Measurements from ENCODE around the gene FALEC. TPM values are rescaled to one million over a fixed set of nuclear protein-coding genes. Genes with fewer than 3 reads are reported as not detected.
A peak's percentile ranks its signal among the peaks of the same experiment; 100 is the strongest.

Gene FALEC
- total and polyA plus RNA-seq, 9 of the 15 experiments (the other 6 are each of a cell fraction or from before 2014, with no cell fraction given): 0.15 to 1.8 (median 0.53) TPM; not detected in 5

GRCh38 chr1:150515328-150516049 lies at the start of gene FALEC (continued):
- TF ChIP-seq RREB1 (CRISPR knock-in tag; IDR thresholded peaks at IDR 0.05) (no peak), ZFP36 (IDR thresholded peaks at IDR 0.05; ENCODE audit: low read depth, low read length, partially characterized antibody) (no peak), FOXK1 (CRISPR knock-in tag; IDR thresholded peaks at IDR 0.05; ENCODE audit: borderline replicate concordance) (no peak), PATZ1 (CRISPR knock-in tag; IDR thresholded peaks at IDR 0.05; ENCODE audit: borderline replicate concordance) (no peak), HDAC8 (tag; IDR thresholded peaks at IDR 0.05) (0 out of 2 replicates have a peak, but pooled peaks have one; percentile 44), STAT5A (IDR thresholded peaks at IDR 0.05; ENCODE audit: borderline replicate concordance, low read length) (no peak), EGR1 (conservative IDR thresholded peaks at IDR 0.05) (peak; percentile 50; the same call in 1 of the 2 replicates), SMARCA5 (IDR thresholded peaks at IDR 0.05) (no peak), MEIS2 (IDR thresholded peaks at IDR 0.05; ENCODE audit: partially characterized antibody) (peak; percentile 92), CCNT2 (IDR thresholded peaks at IDR 0.05; ENCODE audit: borderline replicate concordance, extremely low read depth, insufficient read length, low read depth, low read length) (peak; percentile 80), FUS (optimal IDR thresholded peaks at IDR 0.05; ENCODE audit: low read depth, low read length) (no peak)
- TF ChIP-seq, protein P1, sequence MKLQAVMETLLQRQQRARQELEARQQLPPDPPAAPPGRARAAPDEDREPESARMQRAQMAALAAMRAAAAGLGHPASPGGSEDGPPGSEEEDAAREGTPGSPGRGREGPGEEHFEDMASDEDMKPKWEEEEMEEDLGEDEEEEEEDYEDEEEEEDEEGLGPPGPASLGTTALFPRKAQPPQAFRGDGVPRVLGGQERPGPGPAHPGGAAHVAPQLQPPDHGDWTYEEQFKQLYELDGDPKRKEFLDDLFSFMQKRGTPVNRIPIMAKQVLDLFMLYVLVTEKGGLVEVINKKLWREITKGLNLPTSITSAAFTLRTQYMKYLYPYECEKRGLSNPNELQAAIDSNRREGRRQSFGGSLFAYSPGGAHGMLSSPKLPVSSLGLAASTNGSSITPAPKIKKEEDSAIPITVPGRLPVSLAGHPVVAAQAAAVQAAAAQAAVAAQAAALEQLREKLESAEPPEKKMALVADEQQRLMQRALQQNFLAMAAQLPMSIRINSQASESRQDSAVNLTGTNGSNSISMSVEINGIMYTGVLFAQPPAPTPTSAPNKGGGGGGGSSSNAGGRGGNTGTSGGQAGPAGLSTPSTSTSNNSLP (IDR thresholded peaks at IDR 0.05; ENCODE audit: borderline replicate concordance, low read depth, low read length): no peak
- TF ChIP-seq, protein P2, sequence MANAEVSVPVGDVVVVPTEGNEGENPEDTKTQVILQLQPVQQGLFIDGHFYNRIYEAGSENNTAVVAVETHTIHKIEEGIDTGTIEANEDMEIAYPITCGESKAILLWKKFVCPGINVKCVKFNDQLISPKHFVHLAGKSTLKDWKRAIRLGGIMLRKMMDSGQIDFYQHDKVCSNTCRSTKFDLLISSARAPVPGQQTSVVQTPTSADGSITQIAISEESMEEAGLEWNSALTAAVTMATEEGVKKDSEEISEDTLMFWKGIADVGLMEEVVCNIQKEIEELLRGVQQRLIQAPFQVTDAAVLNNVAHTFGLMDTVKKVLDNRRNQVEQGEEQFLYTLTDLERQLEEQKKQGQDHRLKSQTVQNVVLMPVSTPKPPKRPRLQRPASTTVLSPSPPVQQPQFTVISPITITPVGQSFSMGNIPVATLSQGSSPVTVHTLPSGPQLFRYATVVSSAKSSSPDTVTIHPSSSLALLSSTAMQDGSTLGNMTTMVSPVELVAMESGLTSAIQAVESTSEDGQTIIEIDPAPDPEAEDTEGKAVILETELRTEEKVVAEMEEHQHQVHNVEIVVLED (CRISPR knock-in tag; IDR thresholded peaks at IDR 0.05): no peak
- TF ChIP-seq, protein P3, sequence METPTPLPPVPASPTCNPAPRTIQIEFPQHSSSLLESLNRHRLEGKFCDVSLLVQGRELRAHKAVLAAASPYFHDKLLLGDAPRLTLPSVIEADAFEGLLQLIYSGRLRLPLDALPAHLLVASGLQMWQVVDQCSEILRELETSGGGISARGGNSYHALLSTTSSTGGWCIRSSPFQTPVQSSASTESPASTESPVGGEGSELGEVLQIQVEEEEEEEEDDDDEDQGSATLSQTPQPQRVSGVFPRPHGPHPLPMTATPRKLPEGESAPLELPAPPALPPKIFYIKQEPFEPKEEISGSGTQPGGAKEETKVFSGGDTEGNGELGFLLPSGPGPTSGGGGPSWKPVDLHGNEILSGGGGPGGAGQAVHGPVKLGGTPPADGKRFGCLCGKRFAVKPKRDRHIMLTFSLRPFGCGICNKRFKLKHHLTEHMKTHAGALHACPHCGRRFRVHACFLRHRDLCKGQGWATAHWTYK (CRISPR knock-in tag; IDR thresholded peaks at IDR 0.05): peak; percentile 21; the same call in 1 of the 2 replicates

Measured in K562 (cell line).